ENCODE measurements around the gene NCCRP1.

NCCRP1 gene, protein sequence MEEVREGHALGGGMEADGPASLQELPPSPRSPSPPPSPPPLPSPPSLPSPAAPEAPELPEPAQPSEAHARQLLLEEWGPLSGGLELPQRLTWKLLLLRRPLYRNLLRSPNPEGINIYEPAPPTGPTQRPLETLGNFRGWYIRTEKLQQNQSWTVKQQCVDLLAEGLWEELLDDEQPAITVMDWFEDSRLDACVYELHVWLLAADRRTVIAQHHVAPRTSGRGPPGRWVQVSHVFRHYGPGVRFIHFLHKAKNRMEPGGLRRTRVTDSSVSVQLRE

DNA sequence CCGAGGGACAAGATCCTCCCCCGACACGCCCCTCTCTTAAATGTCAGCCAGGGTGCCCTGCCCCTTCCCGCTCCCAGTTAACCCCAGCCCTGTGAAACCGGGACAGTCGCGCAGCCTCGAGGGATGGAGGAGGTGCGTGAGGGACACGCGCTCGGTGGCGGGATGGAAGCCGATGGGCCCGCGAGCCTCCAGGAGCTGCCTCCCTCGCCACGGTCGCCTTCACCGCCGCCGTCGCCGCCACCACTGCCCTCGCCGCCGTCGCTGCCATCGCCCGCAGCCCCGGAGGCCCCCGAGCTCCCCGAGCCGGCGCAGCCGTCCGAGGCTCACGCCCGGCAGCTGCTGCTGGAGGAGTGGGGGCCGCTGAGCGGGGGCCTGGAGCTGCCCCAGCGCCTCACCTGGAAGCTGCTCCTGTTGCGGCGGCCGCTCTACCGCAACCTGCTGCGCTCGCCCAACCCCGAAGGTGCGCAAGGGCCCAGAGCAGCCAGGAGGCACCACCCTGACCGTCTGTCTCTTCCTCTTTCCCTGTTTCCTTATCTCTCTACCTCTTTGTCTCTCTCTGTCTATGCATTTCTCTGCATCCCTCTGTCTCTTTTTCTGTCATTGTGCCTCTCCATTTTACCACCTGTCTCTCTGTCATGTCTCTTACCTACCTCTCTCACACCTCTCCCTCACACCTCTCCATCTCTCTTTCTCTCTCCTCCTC, at the start of gene NCCRP1:
TSS of gene NCCRP1 (plus strand) at position 105 of the 703 bp plus-strand sequence. CDS start at position 124, 19 bp downstream.
- DNase-seq = no peak
- in situ Hi-C loops (cut with MboI; ENCODE audit: low pct_unique_long_range_greater_than_20kb, low sequenced_read_pairs) = no loop called here

DNA sequence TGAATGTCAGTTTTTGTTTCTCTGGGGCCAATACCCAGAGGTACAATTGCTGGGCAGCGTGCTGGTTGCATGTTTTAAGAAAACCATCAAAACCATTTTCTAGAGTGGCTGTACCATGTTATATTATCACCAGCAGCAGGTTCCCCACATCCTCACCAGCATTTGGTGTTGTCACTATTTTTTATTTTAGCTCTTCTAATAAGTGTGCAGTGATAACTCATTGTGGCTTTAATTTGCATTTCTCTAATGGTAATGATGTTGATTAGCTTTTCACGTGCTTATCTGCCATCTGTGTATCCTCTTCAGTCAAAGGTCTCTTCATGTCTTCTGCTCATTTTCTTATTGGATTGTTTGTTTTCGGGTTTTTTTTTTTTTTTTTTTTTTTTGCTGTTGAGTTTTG, 49.3 kb upstream of the NCCRP1 start:
- in situ Hi-C loops (cut with MboI; ENCODE audit: low pct_unique_long_range_greater_than_20kb, low sequenced_read_pairs) = no loop called here
- DNase-seq = no peak

DNA sequence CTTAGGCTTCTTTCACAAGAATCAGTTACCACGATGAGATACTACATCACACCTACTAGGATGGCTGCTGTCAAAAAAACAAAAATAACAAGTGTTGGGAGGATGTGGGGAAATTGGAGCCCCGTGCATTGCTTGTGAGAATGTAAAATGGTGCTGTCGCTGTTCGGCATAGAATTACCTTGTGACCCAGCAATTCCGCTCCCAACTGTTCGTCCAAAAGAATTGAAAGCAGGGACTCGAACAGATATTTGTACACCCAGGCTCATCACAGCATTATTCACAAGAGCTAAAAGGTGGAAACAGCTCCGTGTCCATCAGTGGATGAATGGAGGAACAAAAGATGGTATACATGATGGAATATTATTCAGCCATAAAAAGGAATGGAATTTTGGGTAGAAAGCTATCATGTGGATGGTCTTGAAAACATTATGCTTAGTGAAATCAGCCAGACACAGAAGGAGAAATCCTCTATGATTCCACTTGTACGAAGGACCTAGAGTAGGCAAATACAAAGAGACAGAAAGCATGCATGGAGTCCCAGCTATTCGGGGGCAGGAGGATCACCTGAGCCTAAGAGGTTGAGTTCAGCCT, 47.7 kb upstream of the NCCRP1 start:
- in situ Hi-C loops (cut with MboI; ENCODE audit: low pct_unique_long_range_greater_than_20kb, low sequenced_read_pairs) = no loop called here
- no peak for DNase-seq

DNA sequence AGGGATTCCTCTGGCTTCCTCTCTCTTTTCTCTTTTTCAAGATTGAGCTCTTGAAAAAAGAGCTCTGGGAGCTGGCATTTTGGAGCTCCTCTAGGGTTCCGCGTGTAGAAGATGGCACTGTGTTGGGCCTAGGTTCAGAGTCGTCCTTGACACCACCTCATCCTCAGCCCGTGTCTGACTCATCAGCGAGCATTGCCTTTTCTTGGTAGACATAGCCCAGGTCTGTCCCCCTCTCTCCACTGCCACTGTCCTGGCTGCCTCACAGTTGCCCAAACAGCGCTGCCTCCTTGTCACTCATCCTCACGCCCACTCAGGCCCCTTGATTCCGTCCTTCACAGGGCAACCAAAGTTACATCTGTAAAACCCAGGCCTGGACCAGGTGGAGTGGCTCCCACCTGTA, 46.5 kb upstream of the NCCRP1 start:
- no peak for DNase-seq
- in situ Hi-C loops (cut with MboI; ENCODE audit: low pct_unique_long_range_greater_than_20kb, low sequenced_read_pairs) = no loop called here

DNA sequence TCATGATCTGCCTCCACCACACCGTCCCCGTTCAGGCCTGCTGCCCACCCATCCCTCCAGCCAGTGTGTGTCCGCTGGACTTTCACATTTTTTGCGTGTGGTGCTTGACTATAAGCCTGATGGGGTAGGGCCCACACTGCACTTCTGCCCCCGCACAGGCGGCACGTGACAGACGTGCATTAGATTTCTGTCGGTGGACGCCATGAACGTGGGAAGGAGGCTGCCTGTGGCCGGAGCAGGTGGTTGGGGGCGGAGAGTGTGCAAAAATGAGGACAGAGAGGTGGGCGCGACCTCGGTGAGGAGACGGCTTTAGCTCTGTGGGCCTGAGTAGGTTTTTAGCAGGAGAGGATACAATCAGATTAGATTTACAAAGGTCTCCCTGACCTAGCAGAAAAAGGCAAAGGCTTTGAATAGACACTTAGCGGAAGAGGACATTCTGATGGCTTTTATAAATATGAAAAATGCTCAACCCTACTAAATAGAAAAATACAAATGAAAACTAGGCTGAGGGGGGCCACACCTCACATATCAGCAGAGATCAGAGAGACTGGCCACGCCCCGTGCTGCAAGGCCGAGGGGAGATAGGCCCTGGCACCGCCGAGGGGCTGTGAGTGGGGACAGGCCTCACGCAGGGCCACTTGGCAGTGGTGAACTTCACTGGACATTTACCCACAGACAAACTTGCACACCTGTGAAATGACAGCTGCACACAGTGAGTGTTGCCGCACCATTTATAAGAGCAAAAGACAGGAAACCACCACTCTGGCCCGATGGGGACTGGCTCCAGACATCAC, 45.8 kb upstream of the NCCRP1 start:
- DNase-seq = no peak
- in situ Hi-C loops (cut with MboI; ENCODE audit: low pct_unique_long_range_greater_than_20kb, low sequenced_read_pairs) = no loop called here

DNA sequence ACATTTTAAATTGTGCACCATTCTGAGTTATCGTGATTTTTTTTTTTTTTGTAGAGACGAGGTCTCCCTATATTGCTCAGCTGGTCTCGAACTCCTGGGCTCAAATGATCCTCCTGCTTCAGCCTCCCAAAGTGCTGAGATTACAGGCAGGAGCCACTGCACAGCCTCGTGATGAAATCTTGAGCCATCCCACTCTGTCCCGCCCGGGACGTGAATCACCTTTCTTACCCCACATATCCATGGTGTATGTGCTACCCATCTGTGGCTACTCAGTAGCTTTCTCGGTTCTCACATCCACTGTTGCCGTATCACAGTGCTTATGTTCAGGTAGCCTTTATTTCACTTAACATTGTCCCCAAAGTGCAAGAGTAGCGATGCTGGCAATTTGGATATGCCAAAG, 44.7 kb upstream of the NCCRP1 start:
- in situ Hi-C loops (cut with MboI; ENCODE audit: low pct_unique_long_range_greater_than_20kb, low sequenced_read_pairs) = no loop called here

DNA sequence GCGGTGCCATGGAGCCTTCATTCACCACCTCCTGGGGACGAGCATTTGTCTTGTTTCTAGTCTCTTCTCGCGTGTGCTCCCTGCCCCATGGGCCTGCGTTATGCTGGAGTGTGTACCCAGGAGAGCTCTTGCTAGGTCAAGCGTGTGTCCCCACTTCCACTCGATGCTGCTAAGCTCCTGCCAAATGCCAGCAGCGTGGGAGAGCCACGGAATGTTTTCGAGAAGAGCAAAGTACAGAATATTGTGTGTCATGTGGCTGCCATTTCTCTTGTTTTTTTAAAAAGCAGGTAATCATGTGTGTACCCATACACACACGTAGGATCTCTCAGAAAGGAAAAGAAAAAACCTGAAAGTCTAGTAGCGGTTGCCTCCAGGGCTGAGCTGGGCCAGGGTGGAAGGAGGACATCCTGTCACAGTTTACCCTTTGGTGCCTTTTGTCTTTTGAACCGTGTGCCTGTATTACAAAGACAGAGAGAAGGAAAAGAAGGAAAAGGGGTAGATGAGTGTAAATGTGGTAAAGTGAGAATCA, 42.6 kb upstream of the NCCRP1 start:
- in situ Hi-C loops (cut with MboI; ENCODE audit: low pct_unique_long_range_greater_than_20kb, low sequenced_read_pairs) = no loop called here
- no peak for DNase-seq

More for the DNA sequence above, 44.7 kb upstream of the NCCRP1 start:
- DNase-seq = no peak

DNA sequence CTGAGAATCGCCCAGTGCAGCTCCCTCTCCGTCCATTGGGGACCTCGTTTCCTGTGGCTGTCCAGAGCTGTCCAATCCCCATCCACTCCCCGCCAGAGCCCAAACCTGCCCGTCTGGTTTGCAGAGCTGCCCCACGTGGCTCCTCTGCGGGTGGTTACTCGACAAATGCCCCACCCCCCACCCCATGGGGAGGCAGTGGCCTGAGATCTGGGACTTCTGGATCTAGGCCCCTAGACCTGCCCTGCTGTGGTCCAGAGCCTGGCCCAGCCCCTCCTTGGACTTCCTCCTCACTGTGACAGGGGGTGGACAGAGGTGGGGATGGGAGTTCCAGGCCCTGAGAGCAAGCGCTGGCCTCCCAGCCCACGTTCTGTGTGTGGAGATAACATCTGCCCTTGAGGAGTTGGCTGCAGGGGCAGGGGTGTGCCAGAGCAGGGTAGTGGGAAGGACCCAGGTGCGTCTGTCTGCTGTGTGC, 42.1 kb upstream of the NCCRP1 start:
- in situ Hi-C loops (cut with MboI; ENCODE audit: low pct_unique_long_range_greater_than_20kb, low sequenced_read_pairs) = no loop called here
- no peak for DNase-seq

DNA sequence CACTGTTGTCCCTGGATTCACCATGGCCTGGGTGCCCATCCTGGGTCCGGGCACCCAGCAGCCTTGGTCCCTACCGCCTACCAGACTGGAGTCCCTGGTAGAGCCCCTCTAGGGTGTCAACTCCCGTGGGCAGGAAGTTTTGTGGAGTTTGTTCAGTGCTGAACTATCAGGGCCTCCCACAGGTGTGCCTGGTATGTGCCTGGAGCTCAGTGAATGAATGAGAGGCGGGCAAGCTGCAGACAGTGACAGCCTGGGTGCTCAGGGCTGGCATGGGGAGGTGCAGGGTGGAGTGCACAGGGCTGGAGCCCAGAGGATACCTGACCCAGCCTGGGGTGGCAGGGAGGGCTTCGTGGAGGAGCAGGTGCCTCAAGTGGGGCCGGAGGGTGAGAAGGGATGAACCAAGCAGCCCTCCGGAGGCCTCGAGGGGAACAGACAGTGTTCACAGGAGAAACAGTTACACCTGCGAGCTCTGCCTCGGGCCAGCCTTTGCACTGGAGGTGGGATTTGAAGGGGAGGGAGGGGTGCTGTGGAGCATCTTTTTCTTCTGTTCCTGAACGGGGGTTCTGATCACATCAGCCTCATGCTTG, 41.6 kb upstream of the NCCRP1 start:
- no peak for DNase-seq
- in situ Hi-C loops (cut with MboI; ENCODE audit: low pct_unique_long_range_greater_than_20kb, low sequenced_read_pairs) = no loop called here

DNA sequence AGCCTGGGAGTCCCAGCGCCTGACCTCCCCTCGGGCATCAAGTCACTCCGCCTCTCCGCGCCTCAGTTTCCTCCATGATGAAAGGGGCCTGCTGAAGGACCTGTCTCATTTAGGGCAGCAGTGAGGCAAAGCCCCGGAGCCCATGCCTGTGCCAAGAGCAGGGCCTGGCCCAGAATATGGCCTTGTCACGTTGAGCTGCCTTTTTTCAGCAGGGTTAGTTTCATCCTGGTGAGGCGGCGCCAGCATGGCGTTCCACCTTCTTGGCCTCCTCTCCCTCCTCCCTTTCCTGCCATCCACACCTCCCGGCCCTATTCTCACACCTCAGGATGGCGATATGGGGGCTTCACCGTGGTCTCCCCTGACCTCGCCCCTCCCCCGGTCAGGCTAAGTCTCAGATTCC, 41.0 kb upstream of the NCCRP1 start:
- in situ Hi-C loops (cut with MboI; ENCODE audit: low pct_unique_long_range_greater_than_20kb, low sequenced_read_pairs) = no loop called here

DNA sequence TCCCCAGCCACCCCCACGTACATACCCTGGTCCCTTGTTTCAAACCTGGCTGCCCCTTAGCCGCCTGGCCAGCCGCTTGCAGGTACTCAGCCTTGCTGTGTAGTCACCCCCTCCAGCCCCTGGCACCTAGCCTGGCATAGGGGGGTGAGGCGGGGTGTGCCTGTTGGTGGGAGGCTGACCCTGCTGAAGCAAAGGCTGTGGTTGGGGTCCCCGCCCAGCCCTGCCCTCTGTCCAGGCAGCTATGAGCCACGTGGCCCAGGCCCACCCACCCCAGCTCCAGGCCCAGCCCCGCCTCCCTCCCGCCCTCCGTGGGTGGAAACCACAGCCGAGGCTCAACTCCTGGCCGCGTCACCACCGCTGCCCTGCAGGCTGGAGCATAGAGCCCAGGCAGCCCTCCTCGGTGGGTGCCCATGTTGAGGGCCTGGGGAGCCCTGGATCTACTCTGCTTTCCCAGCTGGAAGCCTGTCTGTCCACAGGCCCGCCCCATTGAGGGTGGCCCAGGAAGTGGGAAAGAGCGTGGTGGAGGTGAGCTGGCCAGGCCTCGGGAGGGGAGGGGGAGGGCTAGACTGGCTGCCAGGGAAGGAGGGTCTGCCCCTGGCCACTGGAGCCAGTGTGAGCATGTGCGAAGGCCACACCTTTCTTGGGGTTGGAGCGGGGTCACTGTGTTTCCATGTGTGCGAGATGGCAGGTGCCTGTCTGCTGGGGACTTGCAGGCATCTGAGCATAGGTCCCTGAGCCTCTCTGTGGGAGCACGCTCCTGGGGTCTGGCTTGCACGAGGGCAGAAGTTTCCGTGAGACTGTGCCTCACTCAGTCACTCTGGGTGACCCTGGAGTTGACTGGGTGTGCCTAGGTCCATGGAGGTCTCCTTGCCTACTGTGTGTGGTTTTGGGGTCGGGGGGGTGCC, 40.2 kb upstream of the NCCRP1 start:
- DNase-seq = no peak
- in situ Hi-C loops (cut with MboI; ENCODE audit: low pct_unique_long_range_greater_than_20kb, low sequenced_read_pairs) = no loop called here

More for the DNA sequence above, 41.0 kb upstream of the NCCRP1 start:
- DNase-seq = no peak

DNA sequence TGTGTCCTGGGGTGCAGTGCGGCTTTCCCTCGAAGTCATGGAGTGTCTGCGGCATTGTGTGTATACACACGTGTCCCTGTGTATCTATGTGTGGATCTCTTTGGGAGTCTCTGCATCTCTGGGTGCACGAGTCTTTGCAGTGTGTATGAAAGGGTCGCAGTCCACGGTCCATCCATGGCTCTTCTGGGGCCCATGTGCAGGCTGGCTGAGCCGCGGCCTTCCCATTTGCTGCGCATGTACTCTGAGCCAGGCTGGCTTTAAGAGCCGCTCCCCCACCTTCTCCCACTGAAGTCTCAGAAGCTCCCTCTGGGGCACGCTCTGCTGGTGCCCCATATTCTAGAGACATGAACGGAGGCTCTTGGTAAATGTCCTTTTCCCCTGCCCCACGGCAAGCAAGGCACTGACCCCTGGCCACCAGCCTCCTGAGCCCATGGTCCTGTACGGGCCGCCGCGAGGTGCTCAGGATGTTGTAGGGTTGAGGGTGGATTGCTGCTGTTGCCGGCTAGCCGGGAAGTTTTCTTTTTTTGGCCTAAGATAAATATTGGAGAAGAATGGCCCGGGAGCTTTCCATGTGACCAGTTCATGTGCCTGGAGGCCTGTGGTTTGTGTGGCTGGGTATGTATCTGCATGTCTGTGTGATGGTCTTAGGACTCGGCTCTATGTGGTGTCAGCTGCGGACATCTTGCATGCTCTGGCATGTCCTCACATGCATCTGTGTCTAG, 39.3 kb upstream of the NCCRP1 start:
- no peak for DNase-seq
- in situ Hi-C loops (cut with MboI; ENCODE audit: low pct_unique_long_range_greater_than_20kb, low sequenced_read_pairs) = no loop called here

DNA sequence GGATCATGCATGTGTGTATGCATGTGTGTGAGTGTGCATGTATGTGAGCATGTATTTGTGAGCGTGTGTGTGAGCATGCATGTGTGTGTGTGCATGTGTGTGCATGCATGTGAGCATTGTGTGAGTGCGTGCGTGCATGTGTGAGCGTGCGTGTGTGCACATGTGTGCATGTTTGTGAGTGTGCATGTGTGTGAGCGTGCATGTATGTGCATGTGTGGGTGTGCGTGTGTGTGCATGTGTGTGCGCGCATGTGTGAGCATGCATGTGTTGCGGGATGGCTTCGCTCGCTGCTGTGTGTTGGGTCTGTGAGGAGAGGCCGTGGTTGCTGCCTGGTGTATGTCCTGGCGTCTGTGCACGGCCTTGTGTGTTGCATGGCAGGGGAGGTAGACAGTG, 38.8 kb upstream of the NCCRP1 start:
- in situ Hi-C loops (cut with MboI; ENCODE audit: low pct_unique_long_range_greater_than_20kb, low sequenced_read_pairs) = no loop called here
- no peak for DNase-seq

DNA sequence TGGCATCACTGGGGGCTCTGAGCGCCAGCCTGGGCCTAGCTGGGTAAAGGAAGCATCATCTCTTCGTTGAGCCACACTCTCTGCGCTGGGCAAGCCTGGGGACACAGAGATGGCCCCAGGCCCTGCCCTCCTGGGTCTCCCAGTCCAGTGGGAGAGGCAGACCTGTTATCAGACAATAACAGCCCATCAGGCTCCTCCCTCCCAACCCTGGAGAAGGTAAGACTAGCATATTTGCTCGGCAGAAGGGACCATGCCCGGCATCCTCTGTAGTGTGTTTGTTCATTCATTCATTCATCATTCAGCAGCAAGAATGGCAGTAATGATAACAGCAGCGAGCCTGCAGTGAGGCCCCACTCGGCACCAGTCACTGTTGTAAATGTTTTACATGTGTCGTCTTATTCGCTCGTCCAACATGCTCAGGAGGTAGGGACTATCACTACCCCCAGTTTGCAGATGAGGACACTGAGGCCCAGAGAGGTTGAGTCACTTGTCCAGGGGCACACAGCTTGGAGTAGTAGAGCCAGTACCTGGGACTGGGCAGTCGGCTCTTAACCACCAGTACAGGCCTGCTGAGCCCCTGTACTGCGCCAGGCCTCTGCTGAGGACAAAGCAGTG, 38.0 kb upstream of the NCCRP1 start:
- in situ Hi-C loops (cut with MboI; ENCODE audit: low pct_unique_long_range_greater_than_20kb, low sequenced_read_pairs) = no loop called here
- no peak for DNase-seq

DNA sequence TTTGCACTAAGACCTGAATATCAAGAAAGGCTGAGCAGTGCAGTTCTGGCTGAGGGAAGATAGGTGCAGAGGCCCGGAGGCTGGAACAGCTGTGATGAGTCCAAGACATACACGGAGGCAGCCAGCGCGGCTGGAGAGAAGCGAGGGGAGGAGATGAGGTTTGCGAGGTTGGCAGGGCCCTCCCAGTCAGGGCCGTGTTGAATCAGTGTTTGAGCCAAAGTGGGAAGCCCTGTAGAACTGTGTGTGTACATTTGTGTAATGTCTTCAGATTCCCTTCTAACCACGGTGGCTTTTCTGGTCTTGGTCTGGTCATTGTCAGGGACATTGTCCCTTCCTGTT, 36.3 kb upstream of the NCCRP1 start:
- in situ Hi-C loops (cut with MboI; ENCODE audit: low pct_unique_long_range_greater_than_20kb, low sequenced_read_pairs) = no loop called here
- DNase-seq = no peak

DNA sequence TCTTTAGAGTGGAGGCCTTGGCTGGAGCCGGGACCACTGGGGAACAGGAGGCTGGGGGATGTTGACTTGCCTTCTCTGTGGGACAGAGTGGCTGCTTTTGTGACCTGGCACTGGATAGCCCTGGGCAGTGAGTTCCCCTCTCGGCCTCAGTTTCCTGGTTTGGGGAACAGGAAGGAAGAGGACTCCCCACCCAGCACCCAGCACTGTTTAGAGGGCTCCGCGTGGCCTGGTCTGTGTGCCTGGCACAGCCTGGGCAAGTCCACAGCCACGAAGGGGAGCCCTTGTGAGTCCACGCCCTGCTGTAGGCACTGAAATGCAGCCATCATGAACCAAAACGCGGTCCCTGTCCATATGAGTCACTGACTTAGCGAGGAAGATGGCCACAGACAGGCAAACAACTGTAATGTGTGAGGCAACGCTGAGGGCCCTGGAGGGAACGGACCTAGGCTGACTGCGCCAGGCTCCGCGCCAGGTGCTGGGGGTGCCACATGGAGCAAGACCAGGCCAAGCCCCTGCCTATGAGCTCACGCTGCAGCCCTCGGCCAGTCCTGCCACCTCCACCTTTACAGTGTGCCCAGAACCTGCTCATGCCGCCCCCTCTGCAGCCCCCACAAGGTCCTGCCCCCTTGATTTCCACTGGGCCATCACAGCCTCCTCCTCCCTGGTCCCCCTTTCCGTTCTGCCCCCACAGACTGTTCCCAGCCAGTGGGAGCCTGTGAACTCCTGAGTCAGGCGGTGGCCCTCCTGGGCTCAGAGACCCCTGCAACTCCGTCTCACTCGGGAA, 35.7 kb upstream of the NCCRP1 start:
- no peak for DNase-seq
- in situ Hi-C loops (cut with MboI; ENCODE audit: low pct_unique_long_range_greater_than_20kb, low sequenced_read_pairs) = no loop called here
